NT2/D1 (cell line): Measurements from ENCODE around the gene DYNLT1.

Experiments
- SUZ12 ChIP-seq: IDR thresholded peaks from 2 replicates; pipeline ENCODE4 v1.6.1; 2011; ENCODE audit not compliant: insufficient read length, insufficient read depth; ENCODE audit errors: extremely low read depth
- YY1 ChIP-seq: IDR thresholded peaks from 2 replicates; pipeline ENCODE4 v1.6.1; 2011; ENCODE audit not compliant: insufficient read length, insufficient read depth
- ZNF274 ChIP-seq: IDR thresholded peaks from 2 replicates; pipeline ENCODE4 v1.6.1; 2011; ENCODE audit warnings: mild to moderate bottlenecking, low read depth, low read length

GRCh38 chr6:158665332-158665731 is 20.8 kb upstream of the DYNLT1 start:
- TF ChIP-seq YY1 (no peak), ZNF274 (no peak), SUZ12 (no peak)
